ENCODE results near the gene C1orf210.

C1orf210 gene

GRCh38 chr1:43304771-43305300 is 19.5 kb upstream of the C1orf210 start:
- ChIA-PET CTCF (no interaction called here), POLR2A (no interaction called here)
- no peak for DNase-seq (ENCODE audit: low read depth, low spot score)
- TF ChIP-seq, protein P1, sequence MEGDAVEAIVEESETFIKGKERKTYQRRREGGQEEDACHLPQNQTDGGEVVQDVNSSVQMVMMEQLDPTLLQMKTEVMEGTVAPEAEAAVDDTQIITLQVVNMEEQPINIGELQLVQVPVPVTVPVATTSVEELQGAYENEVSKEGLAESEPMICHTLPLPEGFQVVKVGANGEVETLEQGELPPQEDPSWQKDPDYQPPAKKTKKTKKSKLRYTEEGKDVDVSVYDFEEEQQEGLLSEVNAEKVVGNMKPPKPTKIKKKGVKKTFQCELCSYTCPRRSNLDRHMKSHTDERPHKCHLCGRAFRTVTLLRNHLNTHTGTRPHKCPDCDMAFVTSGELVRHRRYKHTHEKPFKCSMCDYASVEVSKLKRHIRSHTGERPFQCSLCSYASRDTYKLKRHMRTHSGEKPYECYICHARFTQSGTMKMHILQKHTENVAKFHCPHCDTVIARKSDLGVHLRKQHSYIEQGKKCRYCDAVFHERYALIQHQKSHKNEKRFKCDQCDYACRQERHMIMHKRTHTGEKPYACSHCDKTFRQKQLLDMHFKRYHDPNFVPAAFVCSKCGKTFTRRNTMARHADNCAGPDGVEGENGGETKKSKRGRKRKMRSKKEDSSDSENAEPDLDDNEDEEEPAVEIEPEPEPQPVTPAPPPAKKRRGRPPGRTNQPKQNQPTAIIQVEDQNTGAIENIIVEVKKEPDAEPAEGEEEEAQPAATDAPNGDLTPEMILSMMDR (IDR thresholded peaks at IDR 0.05; ENCODE audit: insufficient read depth, low read length, missing control alignments), result no peak
- no peak overlapping the region for H3K4me3 ChIP-seq (ENCODE audit: low read depth, low read length)

DNA sequence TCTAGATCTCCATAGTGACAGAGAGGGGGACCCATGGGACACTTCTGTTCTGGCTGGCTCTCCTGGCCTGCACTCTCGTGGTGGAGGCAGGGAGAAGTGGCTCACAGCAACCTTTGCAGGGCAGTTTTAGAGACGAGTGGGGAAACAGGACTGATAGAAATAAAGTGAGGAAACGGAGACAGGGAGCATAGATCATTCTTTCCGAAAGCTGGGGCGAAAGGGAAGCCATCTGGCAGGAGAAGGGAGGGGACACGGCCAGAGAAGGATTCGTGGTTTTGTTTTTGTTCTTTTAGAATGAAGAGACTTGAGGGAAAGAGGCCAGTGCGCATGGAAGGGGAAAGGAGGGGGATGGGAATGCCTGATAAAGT is 18.9 kb upstream of the C1orf210 start:
- no peak for DNase-seq (ENCODE audit: low read depth, low spot score)
- POLR2A ChIA-PET, result no interaction called here
- CTCF ChIA-PET, result no interaction called here
- no peak overlapping the region for H3K4me3 ChIP-seq (ENCODE audit: low read depth, low read length)
- TF ChIP-seq, protein P1 (IDR thresholded peaks at IDR 0.05; ENCODE audit: insufficient read depth, low read length, missing control alignments), result no peak

GRCh38 chr1:43303471-43304313 is 18.3 kb upstream of the C1orf210 start:
- POLR2A ChIA-PET, result no interaction called here
- CTCF ChIA-PET, result no interaction called here
- TF ChIP-seq, protein P1 (IDR thresholded peaks at IDR 0.05; ENCODE audit: insufficient read depth, low read length, missing control alignments), result no peak
- H3K4me3 ChIP-seq (ENCODE audit: low read depth, low read length), result no peak overlapping the region
- DNase-seq (ENCODE audit: low read depth, low spot score), result no peak

DNA sequence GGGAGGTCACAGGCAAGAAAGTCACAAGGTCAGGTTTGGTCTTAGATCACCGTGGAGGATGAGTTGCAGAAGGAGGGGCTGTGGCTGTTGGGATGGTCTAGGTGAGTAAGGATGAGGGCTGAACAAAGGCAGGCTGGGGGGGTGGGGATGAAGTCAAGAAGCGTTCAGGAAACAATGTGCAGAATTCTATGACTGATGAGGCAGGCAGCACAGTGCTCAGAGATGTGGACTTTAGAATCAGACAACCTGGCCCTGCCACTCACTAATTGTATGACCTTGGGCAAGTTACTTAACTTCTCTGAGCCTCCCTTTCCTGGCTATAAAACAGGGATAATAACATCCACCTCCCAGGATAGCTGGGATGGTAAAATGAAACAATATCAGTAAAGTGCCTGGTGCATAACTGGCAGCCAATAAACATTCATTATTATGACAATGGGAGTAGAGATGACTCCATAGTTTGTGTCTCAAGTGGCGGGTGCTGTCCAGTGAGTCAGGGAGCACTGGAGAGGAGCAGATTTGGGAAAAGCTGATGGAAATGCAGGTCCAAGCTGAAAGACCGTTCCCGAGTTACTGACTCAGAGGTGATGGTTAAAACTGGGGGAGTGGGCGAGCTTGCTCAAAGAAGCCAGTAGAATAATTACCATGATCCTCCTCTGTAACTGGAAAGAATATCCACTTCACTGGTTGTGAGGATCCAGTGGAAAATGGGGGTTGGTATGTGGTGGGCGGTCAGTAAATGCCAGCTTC is 17.5 kb upstream of the C1orf210 start:
- TF ChIP-seq, protein P1 (IDR thresholded peaks at IDR 0.05; ENCODE audit: insufficient read depth, low read length, missing control alignments), result no peak
- CTCF ChIA-PET, result no interaction called here
- H3K4me3 ChIP-seq (ENCODE audit: low read depth, low read length), result no peak overlapping the region
- POLR2A ChIA-PET, result no interaction called here
- DNase-seq (ENCODE audit: low read depth, low spot score), result no peak

GRCh38 chr1:43302201-43302600 is 16.8 kb upstream of the C1orf210 start:
- H3K4me3 ChIP-seq (ENCODE audit: low read depth, low read length), result no peak overlapping the region
- ChIA-PET CTCF (no interaction called here), POLR2A (no interaction called here)
- DNase-seq (ENCODE audit: low read depth, low spot score), result no peak
- TF ChIP-seq, protein P1 (IDR thresholded peaks at IDR 0.05; ENCODE audit: insufficient read depth, low read length, missing control alignments), result no peak

DNA sequence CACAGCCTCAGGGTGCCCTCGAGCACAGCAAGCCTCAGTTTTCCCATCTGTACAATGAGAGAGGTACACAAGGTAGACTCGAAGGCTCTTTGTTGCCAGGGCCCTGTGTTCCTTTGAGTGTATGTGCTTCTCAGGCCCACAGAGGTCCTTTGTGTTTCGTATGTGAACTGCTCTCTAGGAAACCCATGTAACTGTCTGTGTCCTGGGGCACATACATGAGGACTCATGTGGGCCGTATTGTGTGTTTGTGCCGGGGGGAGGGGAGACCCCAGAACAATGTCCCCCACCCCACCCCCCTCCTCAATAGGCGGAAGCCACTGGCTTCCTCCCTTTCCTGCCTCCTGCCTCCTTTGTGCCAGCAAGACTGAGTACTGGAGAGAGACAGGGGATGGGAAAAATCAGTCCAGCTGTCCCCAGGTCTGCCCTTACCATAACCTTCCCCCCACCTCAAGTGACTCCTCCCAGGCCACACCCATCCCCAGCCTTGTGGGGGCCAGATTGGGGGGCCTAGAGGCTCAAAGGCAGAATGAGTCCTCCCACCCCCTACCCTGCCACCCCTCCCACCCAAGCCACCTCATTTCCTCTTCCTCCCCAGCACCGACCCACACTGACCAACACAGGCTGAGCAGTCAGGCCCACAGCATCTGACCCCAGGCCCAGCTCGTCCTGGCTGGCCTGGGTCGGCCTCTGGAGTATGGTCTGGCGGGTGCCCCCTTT is 15.2 kb upstream of the C1orf210 start, which contains the start of gene TIE1:
Gene TIE1 (plus strand): TSS at position 605 of the 717 bp plus-strand sequence. CDS start 90 bp downstream, at position 695.
- POLR2A ChIA-PET, result no interaction called here
- CTCF ChIA-PET, result no interaction called here
- DNase-seq (ENCODE audit: low read depth, low spot score), result no peak
- H3K4me3 ChIP-seq (ENCODE audit: low read depth, low read length), result no peak within 1 kb of the TSS
- TF ChIP-seq, protein P1 (IDR thresholded peaks at IDR 0.05; ENCODE audit: insufficient read depth, low read length, missing control alignments), result no peak
